Ascending aorta (tissue), 2 donors: ENCODE measurements around the gene SMYD1. TPM values are rescaled to one million over a fixed set of nuclear protein-coding genes. Genes with fewer than 3 reads are reported as not detected.
"Not testable (repeated sequence)": the region's sequence is repeated elsewhere in the genome, so short reads cannot be mapped to it uniquely, and the experiment has no call there.

Experiments used
- DNase-seq, 2 donors: peaks; one replicate each; pipeline ENCODE4 v3.0.0-alpha.2; 2019; ENCODE audit warnings: low spot score in 2 of 2
- H3K27ac ChIP-seq, 2 donors: fragments of 200-600 bp; sonication (generic); one replicate each; pipeline ENCODE4 v1.5.1; 2016 to 2017; ENCODE audit warnings: mild to moderate bottlenecking in 1 of 2
- H3K27me3 ChIP-seq: fragments of 200-600 bp; sonication (generic); one replicate; pipeline ENCODE4 v1.5.1; 2017
- H3K36me3 ChIP-seq, 2 donors: fragments of 200-600 bp; sonication (generic); one replicate each; pipeline ENCODE4 v1.5.1; 2016
- H3K4me1 ChIP-seq, 2 donors: fragments of 200-600 bp; sonication (generic); one replicate each; pipeline ENCODE4 v1.5.1; 2016 to 2017; ENCODE audit warnings: mild to moderate bottlenecking in 1 of 2
- H3K4me3 ChIP-seq, 2 donors: fragments of 200-600 bp; sonication (generic); one replicate each; pipeline ENCODE4 v1.5.1; 2016 to 2017; ENCODE audit warnings: mild to moderate bottlenecking in 1 of 2
- H3K9me3 ChIP-seq, 2 donors: fragments of 200-600 bp; sonication (generic); one replicate each; pipeline ENCODE4 v1.5.1; 2016
- intact Hi-C: fragments of 100-400 bp; cut with DNase I; formaldehyde crosslinking; loops from one replicate; pipeline ENCODE4 v1.15.1; 2023
- total RNA-seq: library from RNA; depleted of rRNA; stranded (reverse); fragments of >200 nt; gene quantifications from one replicate; pipeline ENCODE4 v1.1.0, GENCODE V29; 2016
- TF ChIP-seq, protein P1 (sequence below), 3 experiments: fragments of 200-600 bp in 2 of 3; fragments of 450-650 bp in 1 of 3; sonication (generic) in 2 of 3; IDR thresholded peaks; one replicate each; pipeline ENCODE4 v1.5.1; 2016 to 2019; ENCODE audit warnings: antibody characterized with exemption in 3 of 3, mild to moderate bottlenecking in 1 of 3, moderate library complexity in 1 of 3

SMYD1 gene
- total RNA-seq, 1 donor from 2014 or later = not detected

DNA sequence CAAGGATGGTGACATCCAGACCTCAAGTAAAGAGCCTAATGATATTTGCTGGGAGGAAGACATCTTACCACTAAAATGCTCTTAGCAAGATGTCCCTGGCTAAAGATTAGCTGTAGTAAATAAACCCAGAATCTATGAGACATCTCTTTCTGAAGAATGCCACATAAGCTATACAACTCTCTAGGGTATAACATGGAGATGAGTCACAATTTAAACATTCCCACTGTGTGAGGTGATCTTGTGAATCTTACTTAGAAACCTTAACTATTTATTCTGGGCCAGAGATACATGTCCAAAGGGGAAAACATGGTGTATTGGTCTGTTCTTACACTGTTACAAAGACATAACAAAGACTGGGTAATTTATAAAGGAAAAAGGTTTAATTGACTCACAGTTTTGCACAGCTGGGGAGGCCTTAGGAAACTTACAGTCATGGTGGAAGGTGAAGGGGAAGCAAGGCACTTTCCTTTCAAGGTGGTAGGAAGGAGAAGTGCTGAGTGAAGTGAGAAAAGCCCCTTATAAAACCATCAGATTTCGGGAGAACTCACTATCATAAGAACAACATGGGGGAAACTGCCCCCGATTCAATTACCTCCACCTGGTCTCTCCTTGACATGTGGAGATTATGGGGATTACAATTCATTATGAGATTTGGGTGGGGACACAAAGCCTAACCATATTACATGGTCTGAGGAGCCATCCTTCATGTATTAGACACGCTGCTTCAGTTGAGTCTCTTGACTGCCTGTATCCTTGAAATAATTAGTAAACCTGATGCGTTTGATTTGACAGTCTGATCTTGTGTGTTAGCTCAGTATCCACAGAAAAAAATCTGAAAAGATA is 29.1 kb upstream of the SMYD1 start:
- TF ChIP-seq, protein P1, sequence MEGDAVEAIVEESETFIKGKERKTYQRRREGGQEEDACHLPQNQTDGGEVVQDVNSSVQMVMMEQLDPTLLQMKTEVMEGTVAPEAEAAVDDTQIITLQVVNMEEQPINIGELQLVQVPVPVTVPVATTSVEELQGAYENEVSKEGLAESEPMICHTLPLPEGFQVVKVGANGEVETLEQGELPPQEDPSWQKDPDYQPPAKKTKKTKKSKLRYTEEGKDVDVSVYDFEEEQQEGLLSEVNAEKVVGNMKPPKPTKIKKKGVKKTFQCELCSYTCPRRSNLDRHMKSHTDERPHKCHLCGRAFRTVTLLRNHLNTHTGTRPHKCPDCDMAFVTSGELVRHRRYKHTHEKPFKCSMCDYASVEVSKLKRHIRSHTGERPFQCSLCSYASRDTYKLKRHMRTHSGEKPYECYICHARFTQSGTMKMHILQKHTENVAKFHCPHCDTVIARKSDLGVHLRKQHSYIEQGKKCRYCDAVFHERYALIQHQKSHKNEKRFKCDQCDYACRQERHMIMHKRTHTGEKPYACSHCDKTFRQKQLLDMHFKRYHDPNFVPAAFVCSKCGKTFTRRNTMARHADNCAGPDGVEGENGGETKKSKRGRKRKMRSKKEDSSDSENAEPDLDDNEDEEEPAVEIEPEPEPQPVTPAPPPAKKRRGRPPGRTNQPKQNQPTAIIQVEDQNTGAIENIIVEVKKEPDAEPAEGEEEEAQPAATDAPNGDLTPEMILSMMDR (IDR thresholded peaks at IDR 0.05) = no peak
- Histone ChIP-seq H3K27me3 (no peaks in the 10 kb centered on the region), H3K36me3 (peaks cover under 1 to 18% of the 10 kb centered on the region in 2 donors), H3K4me1 (peaks cover 0 to 3% of the 10 kb centered on the region in 2 donors), H3K27ac (no peak overlapping the region), H3K4me3 (no peak overlapping the region), H3K9me3 (no peaks in the 10 kb centered on the region)
- no peak for DNase-seq
- intact Hi-C loops = no loop called here

DNA sequence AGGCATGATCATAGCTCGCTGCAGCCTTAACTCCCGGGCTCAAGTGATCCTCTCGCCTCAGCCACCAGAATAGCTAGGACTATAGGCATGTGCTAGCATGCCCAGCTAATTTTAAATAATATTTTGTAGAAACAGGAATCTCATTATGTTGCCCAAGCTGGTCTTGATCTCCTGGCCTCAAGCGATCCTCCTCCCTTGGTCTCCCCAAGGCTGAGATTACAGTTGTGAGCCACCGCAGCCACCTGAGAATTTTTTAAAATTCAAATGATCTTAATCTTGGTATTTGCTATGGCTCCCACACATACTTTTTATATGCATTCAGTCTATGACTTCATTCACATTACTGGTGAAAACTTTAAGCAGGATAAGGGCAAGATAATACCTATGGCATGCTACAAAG is 25.1 kb upstream of the SMYD1 start:
- H3K4me1 ChIP-seq = peaks cover 0 to 7% of the 10 kb centered on the region in 2 donors
- H3K27me3 ChIP-seq = no peaks in the 10 kb centered on the region
- H3K36me3 ChIP-seq = peaks cover 0 to 6% of the 10 kb centered on the region in 2 donors
- no peak overlapping the region for H3K27ac ChIP-seq
- no peaks in the 10 kb centered on the region for H3K9me3 ChIP-seq
- no peak for DNase-seq
- intact Hi-C loops = no loop called here
- no peak overlapping the region for H3K4me3 ChIP-seq
- TF ChIP-seq, protein P1 (IDR thresholded peaks at IDR 0.05) = no peak

DNA sequence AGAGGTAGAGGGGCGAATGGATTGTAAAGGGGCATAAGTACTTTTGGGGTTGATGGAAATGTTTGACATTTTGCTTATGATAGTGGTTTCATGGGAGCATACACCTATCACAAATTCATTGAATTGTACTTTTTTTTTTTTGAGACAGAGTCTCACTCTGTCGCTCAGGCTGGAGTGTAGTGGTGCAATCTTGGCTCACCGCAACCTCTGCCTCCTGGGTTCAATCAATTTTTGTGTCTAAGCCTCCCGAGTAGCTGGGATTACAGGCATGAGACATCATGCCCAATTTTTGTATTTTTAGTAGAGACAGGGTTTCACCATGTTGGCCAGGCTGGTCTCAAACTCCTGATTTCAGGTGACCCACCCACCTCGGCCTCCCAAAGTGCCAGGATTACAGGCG is 22.1 kb upstream of the SMYD1 start:
- intact Hi-C loops, H3K4me3 ChIP-seq, H3K9me3 ChIP-seq, H3K27ac ChIP-seq, H3K36me3 ChIP-seq, H3K27me3 ChIP-seq, DNase-seq, H3K4me1 ChIP-seq: not testable (repeated sequence)

DNA sequence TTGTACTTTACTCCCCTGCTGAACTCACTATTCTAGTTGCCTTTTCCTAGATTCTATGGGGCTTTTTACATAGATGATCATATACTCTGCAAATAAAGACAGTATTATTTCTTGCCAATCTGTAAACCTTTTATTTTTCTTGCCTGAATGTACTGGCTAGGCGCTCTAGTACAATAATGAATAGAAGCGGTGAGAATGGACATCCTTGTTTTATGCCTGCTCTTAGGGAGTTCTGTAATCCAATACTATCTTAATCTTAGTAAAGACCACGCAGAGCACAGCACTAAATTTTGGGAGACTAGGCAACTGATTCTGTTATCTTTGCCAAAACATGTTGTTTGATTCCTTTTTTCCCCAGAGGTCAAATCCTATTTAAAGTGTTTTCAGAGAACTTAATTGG is 19.1 kb upstream of the SMYD1 start:
- H3K9me3 ChIP-seq = no peaks in the 10 kb centered on the region
- TF ChIP-seq, protein P1 (IDR thresholded peaks at IDR 0.05) = no peak
- intact Hi-C loops = no loop called here
- peaks cover 0 to 3% of the 10 kb centered on the region in 2 donors for H3K36me3 ChIP-seq
- peaks cover 0 to 9% of the 10 kb centered on the region in 2 donors for H3K4me1 ChIP-seq
- no peak overlapping the region for H3K4me3 ChIP-seq
- H3K27me3 ChIP-seq = no peaks in the 10 kb centered on the region
- no peak overlapping the region for H3K27ac ChIP-seq
- DNase-seq = no peak

DNA sequence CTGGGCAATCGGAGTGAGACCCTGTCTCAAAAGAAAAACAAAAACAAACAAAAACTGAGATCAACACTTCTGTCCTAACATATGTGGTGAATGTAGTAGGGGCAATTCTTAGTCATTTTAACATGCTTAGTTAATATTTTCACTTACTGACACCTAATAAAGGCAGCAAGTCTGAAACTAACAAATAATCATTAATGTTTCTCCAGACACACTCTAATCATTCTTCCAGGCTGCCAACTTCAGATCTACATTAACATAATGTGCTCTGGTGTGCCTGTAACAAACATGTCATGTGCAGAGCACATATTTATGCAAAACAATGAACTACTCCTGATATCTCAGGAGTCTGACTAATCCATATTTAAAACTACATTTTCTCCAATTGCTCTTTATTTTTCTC is 18.0 kb upstream of the SMYD1 start:
- Histone ChIP-seq H3K27me3 (no peaks in the 10 kb centered on the region), H3K36me3 (no peaks in the 10 kb centered on the region), H3K4me1 (peaks cover 0 to 18% of the 10 kb centered on the region in 2 donors), H3K4me3 (no peak overlapping the region), H3K9me3 (no peaks in the 10 kb centered on the region), H3K27ac (no peak overlapping the region)
- DNase-seq = no peak
- intact Hi-C loops = no loop called here
- TF ChIP-seq, protein P1 (IDR thresholded peaks at IDR 0.05) = no peak

DNA sequence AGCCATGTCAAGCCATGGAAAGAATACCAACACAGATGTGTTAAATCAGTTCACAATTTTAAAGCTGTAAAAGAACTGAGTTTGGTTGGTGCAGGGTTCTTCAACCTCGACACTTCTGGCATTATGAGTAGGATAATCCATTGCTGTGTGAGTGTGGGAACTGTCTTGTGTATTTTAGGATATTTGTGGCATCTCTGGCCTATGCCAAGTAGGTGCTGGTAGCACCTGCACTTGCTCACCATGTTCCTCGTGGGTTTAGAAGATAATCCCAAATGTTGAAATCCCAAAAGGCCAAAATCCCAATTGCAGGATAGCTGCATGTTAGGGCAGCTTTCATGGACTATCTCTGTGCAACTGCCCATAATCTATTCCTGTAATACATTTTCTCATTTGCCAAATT is 15.8 kb upstream of the SMYD1 start:
- Histone ChIP-seq H3K9me3 (no peaks in the 10 kb centered on the region), H3K4me3 (no peak overlapping the region), H3K4me1 (peaks cover 0 to 15% of the 10 kb centered on the region in 2 donors), H3K27me3 (no peaks in the 10 kb centered on the region), H3K36me3 (no peaks in the 10 kb centered on the region), H3K27ac (no peak overlapping the region)
- intact Hi-C loops = no loop called here
- TF ChIP-seq, protein P1 (IDR thresholded peaks at IDR 0.05) = no peak
- DNase-seq = no peak
